ENCODE results near the gene SEC24D.

Gene SEC24D

GRCh38 chr4:118767109-118767508 lies 68.8 kb downstream of the SEC24D start:
- Histone ChIP-seq H3K36me3 (ENCODE audit: insufficient read depth, low read length) (peaks cover 50% of the 10 kb centered on the region), H3K9ac (ENCODE audit: low read depth, low read length, poor library complexity, severe bottlenecking) (no peak overlapping the region), H2AFZ (ENCODE audit: low read length) (no peak overlapping the region), H3K9me3 (ENCODE audit: insufficient read depth, low read depth, low read length) (no peaks in the 10 kb centered on the region), H3K4me1 (ENCODE audit: insufficient read depth, low read length, poor library complexity, severe bottlenecking) (no peaks in the 10 kb centered on the region), H3K4me3 (ENCODE audit: low read length, poor library complexity, severe bottlenecking) (no peak overlapping the region), H3K4me2 (ENCODE audit: low read depth, low read length, poor library complexity, severe bottlenecking) (no peak overlapping the region), H3K79me2 (ENCODE audit: insufficient read depth, low read length) (no peaks in the 10 kb centered on the region), H3F3A (ENCODE audit: low read depth) (no peaks in the 10 kb centered on the region), H3K27me3 (ENCODE audit: insufficient read depth, low read length, poor library complexity, severe bottlenecking) (no peaks in the 10 kb centered on the region), H3K9me2 (replicated peaks; ENCODE audit: low read depth, low read length) (no peaks in the 10 kb centered on the region), H4K20me1 (ENCODE audit: insufficient read depth, low read length, poor library complexity, severe bottlenecking) (no peaks in the 10 kb centered on the region)
- TF ChIP-seq CTCF (conservative IDR thresholded peaks at IDR 0.05; ENCODE audit: low read length) (no peak), EZH2phosphoT487 (IDR thresholded peaks at IDR 0.05; ENCODE audit: borderline replicate concordance) (no peak)

DNA sequence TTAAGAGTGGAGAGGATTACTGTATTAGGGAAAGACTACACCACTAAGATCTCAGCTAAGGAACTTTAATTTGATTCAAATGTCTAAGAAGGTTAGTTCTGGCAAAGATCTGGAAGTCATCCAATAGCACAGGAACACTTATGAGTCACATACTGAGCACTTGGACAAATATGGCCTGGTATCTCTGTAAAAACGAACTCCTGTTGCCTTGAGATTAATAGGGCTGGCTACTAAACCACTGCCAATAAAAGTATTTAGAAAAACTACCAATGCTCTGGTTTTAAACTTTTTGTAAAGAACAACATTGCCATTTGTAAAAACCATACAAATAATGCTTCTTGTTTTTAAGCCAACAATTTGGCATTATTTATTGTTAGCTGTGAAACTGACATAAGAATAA lies 70.5 kb downstream of the SEC24D start:
- Histone ChIP-seq H3K36me3 (ENCODE audit: insufficient read depth, low read length) (peaks cover 53% of the 10 kb centered on the region), H3K4me1 (ENCODE audit: insufficient read depth, low read length, poor library complexity, severe bottlenecking) (no peaks in the 10 kb centered on the region), H3F3A (ENCODE audit: low read depth) (no peaks in the 10 kb centered on the region)

DNA sequence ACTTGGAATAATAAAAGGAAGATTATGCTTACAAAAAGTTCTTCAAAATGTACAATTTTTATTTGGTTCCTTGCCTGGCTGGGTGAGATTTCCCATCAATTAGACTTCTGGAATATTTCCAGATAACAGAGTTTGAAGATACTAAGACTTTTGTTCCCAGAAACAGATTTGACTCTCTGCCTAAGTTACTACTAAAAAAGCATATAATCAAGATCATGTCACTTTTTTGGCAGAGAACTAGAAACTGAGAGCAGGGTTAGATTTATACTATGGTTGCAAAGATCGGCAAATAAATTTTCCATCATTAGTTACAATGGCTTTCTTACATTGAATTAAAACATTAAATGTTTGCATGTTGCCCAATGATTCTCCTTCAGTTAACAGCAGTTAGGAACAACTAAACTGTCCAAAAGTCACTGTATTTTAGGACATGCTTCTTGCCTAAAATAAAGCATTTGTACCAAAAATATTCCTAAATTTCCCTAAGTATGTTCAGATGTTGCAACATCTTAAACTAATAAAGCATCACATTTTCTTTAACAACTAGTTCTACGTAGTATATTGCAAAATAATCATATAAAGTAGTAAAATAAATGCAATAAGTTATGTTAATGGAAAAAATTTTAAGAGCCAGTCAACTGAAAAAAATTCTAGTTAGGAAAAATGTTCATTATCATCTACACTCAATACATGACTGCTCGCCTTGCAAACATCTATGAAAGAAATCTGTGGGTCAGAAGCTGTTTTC lies 73.0 kb downstream of the SEC24D start:
- Histone ChIP-seq H3K36me3 (ENCODE audit: insufficient read depth, low read length) (peaks cover 47% of the 10 kb centered on the region), H3K79me2 (ENCODE audit: insufficient read depth, low read length) (no peaks in the 10 kb centered on the region), H3K9ac (ENCODE audit: low read depth, low read length, poor library complexity, severe bottlenecking) (no peak overlapping the region), H3K9me3 (ENCODE audit: insufficient read depth, low read depth, low read length) (no peaks in the 10 kb centered on the region), H4K20me1 (ENCODE audit: insufficient read depth, low read length, poor library complexity, severe bottlenecking) (no peaks in the 10 kb centered on the region), H3K9me2 (replicated peaks; ENCODE audit: low read depth, low read length) (no peaks in the 10 kb centered on the region), H3F3A (ENCODE audit: low read depth) (no peaks in the 10 kb centered on the region), H3K4me3 (ENCODE audit: low read length, poor library complexity, severe bottlenecking) (no peak overlapping the region), H3K4me1 (ENCODE audit: insufficient read depth, low read length, poor library complexity, severe bottlenecking) (no peaks in the 10 kb centered on the region), H3K4me2 (ENCODE audit: low read depth, low read length, poor library complexity, severe bottlenecking) (no peak overlapping the region), H3K27me3 (ENCODE audit: insufficient read depth, low read length, poor library complexity, severe bottlenecking) (no peaks in the 10 kb centered on the region), H2AFZ (ENCODE audit: low read length) (no peak overlapping the region)
- TF ChIP-seq CTCF (conservative IDR thresholded peaks at IDR 0.05; ENCODE audit: low read length) (no peak), EZH2phosphoT487 (IDR thresholded peaks at IDR 0.05; ENCODE audit: borderline replicate concordance) (no peak)

More for the DNA sequence above, 70.5 kb downstream of the SEC24D start:
- no peak overlapping the region for H3K4me2 ChIP-seq (ENCODE audit: low read depth, low read length, poor library complexity, severe bottlenecking)
- H3K9me2 ChIP-seq (replicated peaks; ENCODE audit: low read depth, low read length), result no peaks in the 10 kb centered on the region
- no peaks in the 10 kb centered on the region for H3K9me3 ChIP-seq (ENCODE audit: insufficient read depth, low read depth, low read length)
- no peak overlapping the region for H2AFZ ChIP-seq (ENCODE audit: low read length)
- H3K9ac ChIP-seq (ENCODE audit: low read depth, low read length, poor library complexity, severe bottlenecking), result no peak overlapping the region
- no peaks in the 10 kb centered on the region for H4K20me1 ChIP-seq (ENCODE audit: insufficient read depth, low read length, poor library complexity, severe bottlenecking)
- no peaks in the 10 kb centered on the region for H3K27me3 ChIP-seq (ENCODE audit: insufficient read depth, low read length, poor library complexity, severe bottlenecking)
- TF ChIP-seq CTCF (conservative IDR thresholded peaks at IDR 0.05; ENCODE audit: low read length) (no peak), EZH2phosphoT487 (IDR thresholded peaks at IDR 0.05; ENCODE audit: borderline replicate concordance) (no peak)
- no peak overlapping the region for H3K4me3 ChIP-seq (ENCODE audit: low read length, poor library complexity, severe bottlenecking)
- no peaks in the 10 kb centered on the region for H3K79me2 ChIP-seq (ENCODE audit: insufficient read depth, low read length)
